GM12801 (cell line): ENCODE measurements around the gene CMTM8.

ENCODE experiments used
- CTCF ChIP-seq: IDR thresholded peaks from one replicate; pipeline ENCODE4 v1.5.1; 2011; ENCODE audit warnings: control low read depth; ENCODE audit not compliant: insufficient read length; ENCODE audit errors: extremely low read depth

CMTM8 gene

GRCh38 chr3:32326795-32327194 is 88.3 kb downstream of the CMTM8 start:
- TF ChIP-seq CTCF, result no peak

GRCh38 chr3:32334675-32335074 is 96.2 kb downstream of the CMTM8 start:
- no peak for TF ChIP-seq CTCF

DNA sequence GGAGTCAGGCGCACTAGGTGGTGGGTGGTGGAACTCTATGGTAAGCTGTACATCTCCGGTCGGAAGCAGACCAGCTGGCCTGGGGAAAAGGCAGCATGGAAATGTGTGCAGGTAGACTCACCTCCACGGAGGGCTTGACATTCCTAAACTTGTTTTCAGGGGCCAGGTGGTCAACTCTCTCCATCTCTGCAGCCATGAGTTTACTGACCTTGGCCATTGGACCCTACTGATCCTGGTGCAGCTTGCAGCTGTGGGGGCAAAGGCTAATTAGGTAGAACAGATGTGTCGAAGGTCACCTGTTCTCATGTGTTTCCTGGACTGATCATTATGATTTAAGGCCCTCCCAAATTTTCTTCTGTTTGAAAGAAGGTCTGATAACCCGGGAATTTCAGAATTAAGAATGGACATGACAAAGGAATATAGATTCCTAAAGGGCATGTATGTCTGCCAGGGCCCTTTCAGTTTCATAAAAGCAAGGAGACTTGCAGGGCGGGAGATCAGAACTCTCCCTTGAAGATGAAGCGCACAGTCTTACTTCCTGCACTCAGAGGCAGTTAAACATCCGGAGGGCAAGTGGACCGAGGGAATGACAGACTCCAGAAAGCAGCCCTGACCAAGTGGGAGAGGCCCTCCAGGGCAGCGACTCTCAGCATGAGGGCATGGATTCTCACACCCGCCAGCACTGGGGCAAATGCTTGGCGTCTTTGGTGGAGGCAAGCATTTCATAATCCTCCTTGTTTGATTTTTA is 97.1 kb downstream of the CMTM8 start:
- TF ChIP-seq CTCF, result no peak

GRCh38 chr3:32336113-32336498 is 97.6 kb downstream of the CMTM8 start:
- no peak for TF ChIP-seq CTCF

- no peak for TF ChIP-seq CTCF
Measured at GRCh38 chr3:32337505-32337904, 99.0 kb downstream of the CMTM8 start.

DNA sequence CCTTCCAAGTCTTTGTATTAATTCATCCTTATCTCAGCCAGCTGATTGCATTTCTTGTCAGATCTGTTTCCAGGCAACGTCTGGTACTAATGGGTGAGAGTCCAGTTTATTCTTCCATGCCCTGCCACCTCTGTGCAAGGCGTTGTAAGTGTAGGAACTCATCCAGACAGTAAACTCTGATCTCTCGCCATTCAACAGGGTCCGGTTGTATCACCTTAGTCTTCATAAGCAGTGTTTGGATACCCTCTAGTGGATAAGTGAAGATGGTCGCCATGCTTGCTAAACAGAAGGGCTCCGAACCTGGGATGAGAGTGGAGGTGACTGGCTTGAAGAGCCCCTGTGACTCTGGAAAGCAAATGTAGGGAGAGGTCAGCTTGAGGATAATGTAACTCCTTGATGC is 101.6 kb downstream of the CMTM8 start:
- TF ChIP-seq CTCF, result no peak

DNA sequence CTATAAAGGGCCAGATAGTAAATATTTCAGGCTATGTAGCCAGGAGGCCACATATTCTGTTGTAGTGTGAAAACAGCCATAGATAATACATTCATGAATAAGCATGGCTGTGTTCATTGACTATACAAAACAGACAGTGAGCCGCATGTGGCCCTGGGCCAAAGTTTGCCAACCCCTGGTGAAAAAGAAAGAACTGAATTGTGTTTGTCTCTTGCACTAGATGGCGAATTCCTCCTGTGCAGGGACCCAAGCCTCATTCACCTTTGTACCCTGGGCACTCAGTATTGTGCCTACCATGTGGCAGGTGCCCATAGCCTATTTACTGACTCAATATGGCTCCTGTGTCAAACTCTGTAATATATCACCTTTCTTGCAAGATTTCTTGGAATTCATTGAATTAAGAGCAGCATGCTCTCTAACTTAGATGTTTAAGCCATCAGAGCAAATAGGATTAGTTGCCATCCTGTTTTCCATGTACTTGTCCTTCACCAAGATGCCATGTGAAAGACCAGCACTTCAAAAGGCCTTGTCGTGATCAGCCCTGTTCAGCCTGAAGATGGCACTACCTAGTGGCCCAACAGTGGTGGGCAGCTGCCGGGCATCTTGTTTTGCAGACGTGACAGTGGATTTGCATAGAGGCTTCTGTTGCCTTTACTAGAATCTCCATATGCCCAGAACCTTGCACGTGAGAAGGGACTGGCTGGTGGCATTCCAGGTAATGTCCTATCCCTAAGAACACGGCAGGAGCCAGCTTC is 102.3 kb downstream of the CMTM8 start:
- no peak for TF ChIP-seq CTCF
